ENCODE measurements around the gene KLHL22.
"Not testable (repeated sequence)": the region's sequence is repeated elsewhere in the genome, so short reads cannot be mapped to it uniquely, and the experiment has no call there.

Gene KLHL22

GRCh38 chr22:20499769-20500168, 4.2 kb upstream of the KLHL22 start:
- DNase-seq, result no peak

- DNase-seq, result no peak
These were observed 3.3 kb upstream of the KLHL22 start for GRCh38 chr22:20498913-20499312.

- DNase-seq, result no peak
These were observed 1.8 kb upstream of the KLHL22 start for GRCh38 chr22:20497426-20497825.

GRCh38 chr22:20495861-20496681, 476 bp upstream of the KLHL22 start:
- DNase-seq, result peak; percentile 60

GRCh38 chr22:20491346-20491745, 4.2 kb downstream of the KLHL22 start:
- no peak for DNase-seq

GRCh38 chr22:20490941-20491307, 4.7 kb downstream of the KLHL22 start:
- no peak for DNase-seq

GRCh38 chr22:20490183-20490940, 5.2 kb downstream of the KLHL22 start:
- no peak for DNase-seq

GRCh38 chr22:20488946-20489345, 6.6 kb downstream of the KLHL22 start:
- DNase-seq, result no peak

GRCh38 chr22:20487715-20488114, 7.9 kb downstream of the KLHL22 start:
- DNase-seq, result no peak

GRCh38 chr22:20486229-20486628, 9.4 kb downstream of the KLHL22 start:
- DNase-seq, result no peak

- DNase-seq, result no peak
These were observed 10.5 kb downstream of the KLHL22 start for GRCh38 chr22:20484948-20485683.

- DNase-seq, result no peak
These were observed 11.8 kb downstream of the KLHL22 start for GRCh38 chr22:20483771-20484170.

- not testable (repeated sequence) for DNase-seq
These were observed 12.5 kb downstream of the KLHL22 start for GRCh38 chr22:20483143-20483506.

- DNase-seq, result no peak
These were observed 15.9 kb downstream of the KLHL22 start for GRCh38 chr22:20479612-20480196.

GRCh38 chr22:20478059-20478458, 17.5 kb downstream of the KLHL22 start:
- not testable (repeated sequence) for DNase-seq

- not testable (repeated sequence) for DNase-seq
These were observed 20.0 kb downstream of the KLHL22 start for GRCh38 chr22:20475569-20475968.

- DNase-seq, result no peak
These were observed 20.5 kb downstream of the KLHL22 start for GRCh38 chr22:20475115-20475436.

GRCh38 chr22:20472629-20473442, 22.8 kb downstream of the KLHL22 start:
- no peak for DNase-seq

- DNase-seq, result no peak
These were observed 24.3 kb downstream of the KLHL22 start for GRCh38 chr22:20471126-20471833.

- DNase-seq, result not testable (repeated sequence)
These were observed 25.1 kb downstream of the KLHL22 start for GRCh38 chr22:20470525-20470924.

GRCh38 chr22:20469110-20469868, 26.3 kb downstream of the KLHL22 start:
- no peak for DNase-seq

All from NCI-H524 treated with DMSO at 0.1 percent for 48 hours (cell line).